Uterus (tissue), 2 donors: Measurements from ENCODE around the gene NEAT1.
A peak's percentile ranks its signal among the peaks of the same experiment; 100 is the strongest.

Experiments used
- CTCF ChIP-seq, 4 experiments: fragments of 200-600 bp in 2 of 4; fragments of 450-650 bp in 2 of 4; sonication (generic) in 2 of 4; IDR thresholded peaks; one replicate each; pipeline ENCODE4 v1.5.1; 2016 to 2019; ENCODE audit warnings: antibody characterized with exemption in 4 of 4, mild to moderate bottlenecking in 2 of 4, moderate library complexity in 1 of 4
- POLR2A ChIP-seq, 2 donors: fragments of 450-650 bp; IDR thresholded peaks; one replicate each; pipeline ENCODE4 v1.6.1; 2016; ENCODE audit warnings: antibody characterized with exemption in 2 of 2, mild to moderate bottlenecking in 1 of 2, moderate library complexity in 1 of 2

DNA sequence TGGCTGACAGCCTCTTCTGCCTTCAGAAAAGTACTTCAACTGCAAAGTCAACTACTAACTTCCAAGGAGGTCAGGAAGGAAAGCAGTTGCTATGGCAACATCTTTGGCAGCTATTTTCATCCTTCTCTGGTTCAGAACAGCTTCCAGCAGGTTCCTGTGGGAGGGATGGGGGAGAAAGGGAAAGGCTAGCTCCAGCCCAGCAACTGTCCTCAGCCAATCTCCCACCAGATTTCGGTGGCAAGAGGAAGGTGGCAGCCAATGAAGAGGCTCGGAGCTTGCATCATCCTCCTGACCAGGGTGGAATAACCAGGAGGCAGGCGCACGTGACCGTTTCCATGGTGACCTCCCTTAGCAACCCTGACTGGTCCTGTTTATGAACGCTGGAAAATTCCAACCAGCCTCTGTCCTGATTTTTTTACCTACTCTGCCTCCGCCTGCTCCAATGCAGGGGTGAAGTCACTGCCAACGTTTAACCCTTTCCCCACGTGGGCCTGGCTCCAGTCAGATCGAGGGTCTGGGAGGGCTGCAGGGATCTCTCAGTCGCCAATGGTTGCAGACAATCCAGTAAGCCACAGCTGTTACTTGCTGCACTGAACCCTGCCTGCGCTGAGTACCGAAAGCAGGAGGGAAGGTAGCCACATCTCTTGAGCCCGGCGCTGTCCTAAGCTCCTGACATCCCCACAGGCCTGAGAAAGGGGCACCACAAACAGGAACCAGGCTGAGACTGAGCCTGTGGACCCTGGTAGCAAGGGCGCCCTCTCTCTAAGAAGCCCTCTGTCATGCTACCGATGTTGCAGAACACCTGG, 65.1 kb downstream of the NEAT1 start:
- TF ChIP-seq CTCF (IDR thresholded peaks at IDR 0.05) = peak in 2 of 4 experiments; percentile 17 to 37
- peak in 1 of 2 donors; percentile 62 for TF ChIP-seq POLR2A (IDR thresholded peaks at IDR 0.05)
